Measurements from ENCODE around the gene YWHAQ. TPM values are rescaled to one million over a fixed set of nuclear protein-coding genes. Genes with fewer than 3 reads are reported as not detected.

The YWHAQ gene
- total RNA-seq, 3 donors from 2014 or later = 176 to 226 (median 186) TPM

GRCh38 chr2:9545502-9545901 is 85.3 kb downstream of the YWHAQ start:
- no peaks in the 10 kb centered on the region for H3K4me1 ChIP-seq
- no peaks in the 10 kb centered on the region for H3K9me3 ChIP-seq
- intact Hi-C loops (cut with DNase I; ENCODE audit: low total_unique reads) = no loop called here

GRCh38 chr2:9543557-9543956 is 87.2 kb downstream of the YWHAQ start:
- intact Hi-C loops (cut with DNase I; ENCODE audit: low total_unique reads) = no loop called here
- Histone ChIP-seq H3K4me3 (no peak overlapping the region), H3K27me3 (no peaks in the 10 kb centered on the region), H3K4me1 (no peaks in the 10 kb centered on the region), H3K36me3 (no peaks in the 10 kb centered on the region), H3K9me3 (no peaks in the 10 kb centered on the region), H3K27ac (no peak overlapping the region)
- no peak for DNase-seq (ENCODE audit: low spot score in 2 of 2)
- TF ChIP-seq, protein P1, sequence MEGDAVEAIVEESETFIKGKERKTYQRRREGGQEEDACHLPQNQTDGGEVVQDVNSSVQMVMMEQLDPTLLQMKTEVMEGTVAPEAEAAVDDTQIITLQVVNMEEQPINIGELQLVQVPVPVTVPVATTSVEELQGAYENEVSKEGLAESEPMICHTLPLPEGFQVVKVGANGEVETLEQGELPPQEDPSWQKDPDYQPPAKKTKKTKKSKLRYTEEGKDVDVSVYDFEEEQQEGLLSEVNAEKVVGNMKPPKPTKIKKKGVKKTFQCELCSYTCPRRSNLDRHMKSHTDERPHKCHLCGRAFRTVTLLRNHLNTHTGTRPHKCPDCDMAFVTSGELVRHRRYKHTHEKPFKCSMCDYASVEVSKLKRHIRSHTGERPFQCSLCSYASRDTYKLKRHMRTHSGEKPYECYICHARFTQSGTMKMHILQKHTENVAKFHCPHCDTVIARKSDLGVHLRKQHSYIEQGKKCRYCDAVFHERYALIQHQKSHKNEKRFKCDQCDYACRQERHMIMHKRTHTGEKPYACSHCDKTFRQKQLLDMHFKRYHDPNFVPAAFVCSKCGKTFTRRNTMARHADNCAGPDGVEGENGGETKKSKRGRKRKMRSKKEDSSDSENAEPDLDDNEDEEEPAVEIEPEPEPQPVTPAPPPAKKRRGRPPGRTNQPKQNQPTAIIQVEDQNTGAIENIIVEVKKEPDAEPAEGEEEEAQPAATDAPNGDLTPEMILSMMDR (IDR thresholded peaks at IDR 0.05) = no peak
- TF ChIP-seq POLR2A (IDR thresholded peaks at IDR 0.05) (no peak), POLR2AphosphoS5 (IDR thresholded peaks at IDR 0.05) (no peak)

More at GRCh38 chr2:9545502-9545901, 85.3 kb downstream of the YWHAQ start:
- Histone ChIP-seq H3K36me3 (no peaks in the 10 kb centered on the region), H3K27me3 (no peaks in the 10 kb centered on the region), H3K27ac (no peak overlapping the region), H3K4me3 (no peak overlapping the region)
- TF ChIP-seq POLR2A (IDR thresholded peaks at IDR 0.05) (no peak), POLR2AphosphoS5 (IDR thresholded peaks at IDR 0.05) (no peak)
- TF ChIP-seq, protein P1 (IDR thresholded peaks at IDR 0.05) = no peak
- no peak for DNase-seq (ENCODE audit: low spot score in 2 of 2)

GRCh38 chr2:9539531-9539930 is 91.3 kb downstream of the YWHAQ start:
- TF ChIP-seq POLR2A (IDR thresholded peaks at IDR 0.05) (no peak), POLR2AphosphoS5 (IDR thresholded peaks at IDR 0.05) (no peak)
- TF ChIP-seq, protein P1 (IDR thresholded peaks at IDR 0.05) = no peak
- Histone ChIP-seq H3K27ac (peak overlapping the region; percentile 78 to 86), H3K36me3 (no peaks in the 10 kb centered on the region), H3K4me3 (peak overlapping the region in 2 of 3 donors; percentile 21 to 45), H3K9me3 (no peaks in the 10 kb centered on the region), H3K4me1 (no peaks in the 10 kb centered on the region), H3K27me3 (no peaks in the 10 kb centered on the region)
- intact Hi-C loops (cut with DNase I; ENCODE audit: low total_unique reads) = no loop called here
- DNase-seq (ENCODE audit: low spot score in 2 of 2) = no peak

DNA sequence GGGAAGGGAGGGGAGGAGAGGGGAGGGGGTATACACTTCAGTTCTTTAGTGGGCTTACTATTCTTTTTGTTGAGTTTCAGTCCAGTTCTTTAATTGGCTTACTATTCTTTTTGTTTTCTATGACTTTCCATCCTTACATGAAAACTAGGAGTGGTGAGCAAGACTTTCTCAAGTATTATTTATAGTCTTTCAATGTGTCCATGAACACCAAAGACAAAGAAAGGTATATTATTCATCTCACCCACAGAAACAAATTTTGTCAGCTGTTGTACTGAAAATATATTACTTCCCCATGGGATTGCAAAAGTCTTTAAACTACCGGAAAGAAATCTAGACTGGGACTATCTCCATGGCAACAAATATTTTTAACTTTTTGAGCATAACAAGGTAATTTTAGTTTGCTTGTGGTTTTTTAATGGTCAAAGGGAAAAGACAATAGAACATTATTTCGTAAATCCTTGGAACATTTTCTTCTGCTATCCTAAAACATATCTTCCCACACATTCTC is 92.7 kb downstream of the YWHAQ start:
- intact Hi-C loops (cut with DNase I; ENCODE audit: low total_unique reads) = no loop called here
- no peaks in the 10 kb centered on the region for H3K36me3 ChIP-seq
- peak overlapping the region; percentile 86 to 87 for H3K27ac ChIP-seq
- TF ChIP-seq, protein P1 (IDR thresholded peaks at IDR 0.05) = no peak
- TF ChIP-seq POLR2A (IDR thresholded peaks at IDR 0.05) (no peak), POLR2AphosphoS5 (IDR thresholded peaks at IDR 0.05) (no peak)
- no peaks in the 10 kb centered on the region for H3K27me3 ChIP-seq
- no peaks in the 10 kb centered on the region for H3K9me3 ChIP-seq
- DNase-seq (ENCODE audit: low spot score in 2 of 2) = no peak
- peak overlapping the region in 2 of 3 donors; percentile 15 to 39 for H3K4me3 ChIP-seq
- no peaks in the 10 kb centered on the region for H3K4me1 ChIP-seq

GRCh38 chr2:9536504-9536903 is 94.3 kb downstream of the YWHAQ start:
- H3K27ac ChIP-seq = peak overlapping the region in 1 of 2 donors; percentile 86
- intact Hi-C loops (cut with DNase I; ENCODE audit: low total_unique reads) = no loop called here

More at GRCh38 chr2:9536504-9536903, 94.3 kb downstream of the YWHAQ start:
- TF ChIP-seq, protein P1 (IDR thresholded peaks at IDR 0.05) = no peak
- TF ChIP-seq POLR2A (IDR thresholded peaks at IDR 0.05) (no peak), POLR2AphosphoS5 (IDR thresholded peaks at IDR 0.05) (no peak)
- H3K9me3 ChIP-seq = no peaks in the 10 kb centered on the region
- H3K4me3 ChIP-seq = no peak overlapping the region
- DNase-seq (ENCODE audit: low spot score in 2 of 2) = no peak
- no peaks in the 10 kb centered on the region for H3K27me3 ChIP-seq
- no peaks in the 10 kb centered on the region for H3K36me3 ChIP-seq
- H3K4me1 ChIP-seq = no peaks in the 10 kb centered on the region

Measured in breast epithelium (tissue), 4 donors.